Neural progenitor cell (in vitro differentiated cells): ENCODE data around the gene ALDH1A3.

Source experiments
- EZH2 ChIP-seq: fragments of 200-600 bp; sonication (generic); IDR thresholded peaks from 2 replicates; pipeline ENCODE4 v1.6.1; 2017; ENCODE audit warnings: antibody characterized with exemption, mild to moderate bottlenecking, moderate library complexity
- TF ChIP-seq, protein P1 (sequence below): fragments of 200-600 bp; sonication (generic); IDR thresholded peaks from 2 replicates; pipeline ENCODE4 v1.5.1; 2017; ENCODE audit warnings: antibody characterized with exemption, mild to moderate bottlenecking

GRCh38 chr15:100902436-100903167 is 23.0 kb downstream of the ALDH1A3 start:
- TF ChIP-seq, protein P1, sequence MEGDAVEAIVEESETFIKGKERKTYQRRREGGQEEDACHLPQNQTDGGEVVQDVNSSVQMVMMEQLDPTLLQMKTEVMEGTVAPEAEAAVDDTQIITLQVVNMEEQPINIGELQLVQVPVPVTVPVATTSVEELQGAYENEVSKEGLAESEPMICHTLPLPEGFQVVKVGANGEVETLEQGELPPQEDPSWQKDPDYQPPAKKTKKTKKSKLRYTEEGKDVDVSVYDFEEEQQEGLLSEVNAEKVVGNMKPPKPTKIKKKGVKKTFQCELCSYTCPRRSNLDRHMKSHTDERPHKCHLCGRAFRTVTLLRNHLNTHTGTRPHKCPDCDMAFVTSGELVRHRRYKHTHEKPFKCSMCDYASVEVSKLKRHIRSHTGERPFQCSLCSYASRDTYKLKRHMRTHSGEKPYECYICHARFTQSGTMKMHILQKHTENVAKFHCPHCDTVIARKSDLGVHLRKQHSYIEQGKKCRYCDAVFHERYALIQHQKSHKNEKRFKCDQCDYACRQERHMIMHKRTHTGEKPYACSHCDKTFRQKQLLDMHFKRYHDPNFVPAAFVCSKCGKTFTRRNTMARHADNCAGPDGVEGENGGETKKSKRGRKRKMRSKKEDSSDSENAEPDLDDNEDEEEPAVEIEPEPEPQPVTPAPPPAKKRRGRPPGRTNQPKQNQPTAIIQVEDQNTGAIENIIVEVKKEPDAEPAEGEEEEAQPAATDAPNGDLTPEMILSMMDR = no peak
- TF ChIP-seq EZH2 = no peak
